Measurements from ENCODE around the gene ARHGAP26.
A peak's percentile ranks its signal among the peaks of the same experiment; 100 is the strongest.
"Not testable (repeated sequence)": the region's sequence is repeated elsewhere in the genome, so short reads cannot be mapped to it uniquely, and the experiment has no call there.

The ARHGAP26 gene

GRCh38 chr5:142941245-142941644 lies 171.1 kb downstream of the ARHGAP26 start:
- DNase-seq = no peak

- no peak for DNase-seq
These were observed 172.7 kb downstream of the ARHGAP26 start for GRCh38 chr5:142942901-142943300.

GRCh38 chr5:142944140-142944539 lies 174.0 kb downstream of the ARHGAP26 start:
- no peak for DNase-seq

- no peak for DNase-seq
These were observed 175.1 kb downstream of the ARHGAP26 start for GRCh38 chr5:142945321-142945720.

- no peak for DNase-seq
These were observed 175.7 kb downstream of the ARHGAP26 start for GRCh38 chr5:142945845-142946244.

- DNase-seq = no peak
These were observed 176.6 kb downstream of the ARHGAP26 start for GRCh38 chr5:142946547-142947426.

- DNase-seq = no peak
These were observed 177.2 kb downstream of the ARHGAP26 start for GRCh38 chr5:142947427-142947709.

- DNase-seq = no peak
These were observed 182.1 kb downstream of the ARHGAP26 start for GRCh38 chr5:142952229-142952628.

- not testable (repeated sequence) for DNase-seq
These were observed 182.7 kb downstream of the ARHGAP26 start for GRCh38 chr5:142952871-142953270.

- DNase-seq = no peak
These were observed 184.3 kb downstream of the ARHGAP26 start for GRCh38 chr5:142954455-142954854.

GRCh38 chr5:142955628-142956027 lies 185.5 kb downstream of the ARHGAP26 start:
- no peak for DNase-seq

- DNase-seq = no peak
These were observed 187.4 kb downstream of the ARHGAP26 start for GRCh38 chr5:142957528-142957927.

GRCh38 chr5:142958944-142959682 lies 188.9 kb downstream of the ARHGAP26 start:
- no peak for DNase-seq

GRCh38 chr5:142959683-142960657 lies 189.8 kb downstream of the ARHGAP26 start:
- no peak for DNase-seq

- DNase-seq = no peak
These were observed 191.4 kb downstream of the ARHGAP26 start for GRCh38 chr5:142961440-142962173.

- no peak for DNase-seq
These were observed 192.0 kb downstream of the ARHGAP26 start for GRCh38 chr5:142962174-142962533.

- DNase-seq = peak; percentile 17
These were observed 195.3 kb downstream of the ARHGAP26 start for GRCh38 chr5:142965258-142966120.

GRCh38 chr5:142966121-142966420 lies 195.9 kb downstream of the ARHGAP26 start:
- no peak for DNase-seq

GRCh38 chr5:142969186-142969585 lies 199.0 kb downstream of the ARHGAP26 start:
- DNase-seq = no peak

GRCh38 chr5:142969624-142970439 lies 199.7 kb downstream of the ARHGAP26 start:
- DNase-seq = no peak
